ENCODE measurements around the gene NLRP14. TPM values are rescaled to one million over a fixed set of nuclear protein-coding genes. Genes with fewer than 3 reads are reported as not detected.

Gene NLRP14, protein sequence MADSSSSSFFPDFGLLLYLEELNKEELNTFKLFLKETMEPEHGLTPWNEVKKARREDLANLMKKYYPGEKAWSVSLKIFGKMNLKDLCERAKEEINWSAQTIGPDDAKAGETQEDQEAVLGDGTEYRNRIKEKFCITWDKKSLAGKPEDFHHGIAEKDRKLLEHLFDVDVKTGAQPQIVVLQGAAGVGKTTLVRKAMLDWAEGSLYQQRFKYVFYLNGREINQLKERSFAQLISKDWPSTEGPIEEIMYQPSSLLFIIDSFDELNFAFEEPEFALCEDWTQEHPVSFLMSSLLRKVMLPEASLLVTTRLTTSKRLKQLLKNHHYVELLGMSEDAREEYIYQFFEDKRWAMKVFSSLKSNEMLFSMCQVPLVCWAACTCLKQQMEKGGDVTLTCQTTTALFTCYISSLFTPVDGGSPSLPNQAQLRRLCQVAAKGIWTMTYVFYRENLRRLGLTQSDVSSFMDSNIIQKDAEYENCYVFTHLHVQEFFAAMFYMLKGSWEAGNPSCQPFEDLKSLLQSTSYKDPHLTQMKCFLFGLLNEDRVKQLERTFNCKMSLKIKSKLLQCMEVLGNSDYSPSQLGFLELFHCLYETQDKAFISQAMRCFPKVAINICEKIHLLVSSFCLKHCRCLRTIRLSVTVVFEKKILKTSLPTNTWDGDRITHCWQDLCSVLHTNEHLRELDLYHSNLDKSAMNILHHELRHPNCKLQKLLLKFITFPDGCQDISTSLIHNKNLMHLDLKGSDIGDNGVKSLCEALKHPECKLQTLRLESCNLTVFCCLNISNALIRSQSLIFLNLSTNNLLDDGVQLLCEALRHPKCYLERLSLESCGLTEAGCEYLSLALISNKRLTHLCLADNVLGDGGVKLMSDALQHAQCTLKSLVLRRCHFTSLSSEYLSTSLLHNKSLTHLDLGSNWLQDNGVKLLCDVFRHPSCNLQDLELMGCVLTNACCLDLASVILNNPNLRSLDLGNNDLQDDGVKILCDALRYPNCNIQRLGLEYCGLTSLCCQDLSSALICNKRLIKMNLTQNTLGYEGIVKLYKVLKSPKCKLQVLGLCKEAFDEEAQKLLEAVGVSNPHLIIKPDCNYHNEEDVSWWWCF
- total RNA-seq = 0.07 TPM in 1 of 2 replicates, not detected in the other
- total RNA-seq (2013) = 0.09 TPM
- 0.04 TPM in 1 of 2 replicates, not detected in the other for polyA plus RNA-seq
- not detected in 2 replicates for polyA minus RNA-seq

DNA sequence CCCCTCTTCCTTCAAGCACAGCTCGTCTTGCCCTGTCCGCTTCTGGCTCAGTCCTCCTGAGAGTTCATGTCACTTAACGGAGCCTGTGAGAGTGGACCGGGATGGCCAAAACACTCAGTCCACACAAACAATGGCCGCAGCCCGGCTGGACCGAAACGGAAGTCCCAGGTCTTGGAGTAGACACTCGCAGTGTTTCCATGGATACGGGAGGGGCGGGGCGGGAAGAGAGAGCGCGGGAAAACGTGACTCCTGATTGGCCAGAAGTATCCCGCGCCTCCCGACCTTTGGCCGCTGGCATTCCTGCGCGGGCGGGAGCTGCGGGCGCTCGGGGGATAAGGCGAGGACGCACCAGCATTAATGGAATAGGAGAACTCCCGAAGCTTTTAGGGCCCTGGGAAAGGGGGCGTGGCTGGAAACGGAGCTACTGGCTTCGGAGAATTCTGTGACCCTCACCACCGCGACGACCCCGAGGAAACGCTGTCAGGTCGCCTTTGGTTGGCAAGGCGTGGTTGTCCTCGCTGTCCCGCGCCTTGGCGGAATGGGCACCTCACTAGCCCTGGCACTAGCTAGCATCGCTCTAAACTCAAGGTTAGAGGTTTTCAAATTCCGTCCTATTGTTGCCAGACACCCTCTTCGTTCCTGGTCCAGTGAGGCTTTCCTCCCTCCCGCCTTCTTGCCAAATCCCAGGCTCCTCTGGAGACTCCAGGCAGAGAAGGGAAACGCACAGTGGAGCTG, at the start of gene NLRP14, which contains the start of gene ZNF214:
Gene NLRP14 (plus strand): TSS at position 297 of the 735 bp plus-strand sequence. CDS start 18,108 bp downstream, outside the sequence.
Gene ZNF214 (minus strand): TSS at position 164 of the 735 bp plus-strand sequence. CDS start 17,511 bp downstream, outside the sequence.
- H3K79me2 ChIP-seq (ENCODE audit: control insufficient read depth, insufficient read depth, low read length) = no peaks in the 10 kb centered on the region
- CTCF ChIA-PET = no interaction called here
- POLR2A ChIA-PET = no interaction called here
- H3K9ac ChIP-seq (ENCODE audit: low read length) = no peak within 1 kb of the TSS
- peaks cover 0 to 5% (median 1%) of the 10 kb centered on the region in 3 donors for H3K9me3 ChIP-seq (ENCODE audit: control extremely low read depth in 1 of 3, control insufficient read depth in 2 of 3, insufficient read depth in 1 of 3, low read length in 2 of 3)
- DNase-seq (peak; percentile 3), ATAC-seq (ENCODE audit: low read depth) (no peak)
- H3K4me3 Mint-ChIP-seq = peak within 1 kb of the TSS; percentile 73
- H3K4me1 ChIP-seq (ENCODE audit: control insufficient read depth in 2 of 2, insufficient read depth in 2 of 2, low read length in 2 of 2) = peaks cover 4 to 12% of the 10 kb centered on the region in 2 donors
- H3K4me1 Mint-ChIP-seq = peaks cover 11% of the 10 kb centered on the region
- H3K27ac Mint-ChIP-seq = no peak within 1 kb of the TSS
- H3K27me3 Mint-ChIP-seq = peaks cover 33% of the 10 kb centered on the region
- H3K4me3 ChIP-seq (ENCODE audit: control extremely low read depth in 1 of 5, extremely low read depth in 1 of 5, insufficient read depth in 1 of 5, low read depth in 2 of 5, low read length in 4 of 5) = peak within 1 kb of the TSS in 2 of 5 experiments; percentile 16 to 21
- WGBS (ENCODE audit: insufficient coverage) = 7% methylated on average over 43 of the region's 47 CpGs
- H3K4me2 ChIP-seq (replicated peaks; ENCODE audit: low read depth, low read length, poor library complexity, severe bottlenecking) = peak within 1 kb of the TSS; percentile 49
- intact Hi-C loops (cut with micrococcal nuclease) = no loop called here
- H3K27ac ChIP-seq (ENCODE audit: low read length in 2 of 2) = no peak within 1 kb of the TSS
- TF ChIP-seq, protein P1, sequence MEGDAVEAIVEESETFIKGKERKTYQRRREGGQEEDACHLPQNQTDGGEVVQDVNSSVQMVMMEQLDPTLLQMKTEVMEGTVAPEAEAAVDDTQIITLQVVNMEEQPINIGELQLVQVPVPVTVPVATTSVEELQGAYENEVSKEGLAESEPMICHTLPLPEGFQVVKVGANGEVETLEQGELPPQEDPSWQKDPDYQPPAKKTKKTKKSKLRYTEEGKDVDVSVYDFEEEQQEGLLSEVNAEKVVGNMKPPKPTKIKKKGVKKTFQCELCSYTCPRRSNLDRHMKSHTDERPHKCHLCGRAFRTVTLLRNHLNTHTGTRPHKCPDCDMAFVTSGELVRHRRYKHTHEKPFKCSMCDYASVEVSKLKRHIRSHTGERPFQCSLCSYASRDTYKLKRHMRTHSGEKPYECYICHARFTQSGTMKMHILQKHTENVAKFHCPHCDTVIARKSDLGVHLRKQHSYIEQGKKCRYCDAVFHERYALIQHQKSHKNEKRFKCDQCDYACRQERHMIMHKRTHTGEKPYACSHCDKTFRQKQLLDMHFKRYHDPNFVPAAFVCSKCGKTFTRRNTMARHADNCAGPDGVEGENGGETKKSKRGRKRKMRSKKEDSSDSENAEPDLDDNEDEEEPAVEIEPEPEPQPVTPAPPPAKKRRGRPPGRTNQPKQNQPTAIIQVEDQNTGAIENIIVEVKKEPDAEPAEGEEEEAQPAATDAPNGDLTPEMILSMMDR (IDR thresholded peaks at IDR 0.05) = no peak
- no peak for TF ChIP-seq EZH2 (IDR thresholded peaks at IDR 0.05; ENCODE audit: borderline replicate concordance, insufficient read depth, low read depth, low read length, poor library complexity, severe bottlenecking)
- peaks cover 0 to 30% (median 19%) of the 10 kb centered on the region in 4 experiments for H3K27me3 ChIP-seq (replicated peaks in 1 of 4; ENCODE audit: control extremely low read depth in 1 of 4, control insufficient read depth in 3 of 4, insufficient read depth in 4 of 4, low read length in 3 of 4)
- no peaks in the 10 kb centered on the region for H3K9me3 Mint-ChIP-seq (ENCODE audit: insufficient read depth)
- H3K36me3 ChIP-seq (replicated peaks in 1 of 2; ENCODE audit: control extremely low read depth in 1 of 2, control insufficient read depth in 1 of 2, extremely low read depth in 1 of 2, insufficient read depth in 2 of 2, low read length in 1 of 2) = no peaks in the 10 kb centered on the region
- no peaks in the 10 kb centered on the region for H4K20me1 ChIP-seq (ENCODE audit: control insufficient read depth, insufficient read depth, low read length, poor library complexity, severe bottlenecking)
- peak within 1 kb of the TSS; percentile 52 for H2AFZ ChIP-seq (ENCODE audit: insufficient read depth, low read depth, low read length, poor library complexity, severe bottlenecking)

All from B cell (primary cell).